Fibroblast of pulmonary artery (primary cell): ENCODE measurements around the gene POPDC3.

Experiments
- DNase-seq: peaks from one replicate; pipeline ENCODE4 v3.0.0-alpha.2; 2010; ENCODE audit warnings: low read depth
- H3K4me3 ChIP-seq: replicated peaks from 2 replicates; pipeline ENCODE4 v1.5.1; 2011; ENCODE audit warnings: low read depth, mild to moderate bottlenecking, control low read depth, low read length, moderate library complexity
- TF ChIP-seq, protein P1 (sequence below): IDR thresholded peaks from 2 replicates; pipeline ENCODE4 v1.5.1; 2011; ENCODE audit warnings: mild to moderate bottlenecking, control low read depth, low read length, inconsistent platforms; ENCODE audit errors: missing control alignments

POPDC3 gene

DNA sequence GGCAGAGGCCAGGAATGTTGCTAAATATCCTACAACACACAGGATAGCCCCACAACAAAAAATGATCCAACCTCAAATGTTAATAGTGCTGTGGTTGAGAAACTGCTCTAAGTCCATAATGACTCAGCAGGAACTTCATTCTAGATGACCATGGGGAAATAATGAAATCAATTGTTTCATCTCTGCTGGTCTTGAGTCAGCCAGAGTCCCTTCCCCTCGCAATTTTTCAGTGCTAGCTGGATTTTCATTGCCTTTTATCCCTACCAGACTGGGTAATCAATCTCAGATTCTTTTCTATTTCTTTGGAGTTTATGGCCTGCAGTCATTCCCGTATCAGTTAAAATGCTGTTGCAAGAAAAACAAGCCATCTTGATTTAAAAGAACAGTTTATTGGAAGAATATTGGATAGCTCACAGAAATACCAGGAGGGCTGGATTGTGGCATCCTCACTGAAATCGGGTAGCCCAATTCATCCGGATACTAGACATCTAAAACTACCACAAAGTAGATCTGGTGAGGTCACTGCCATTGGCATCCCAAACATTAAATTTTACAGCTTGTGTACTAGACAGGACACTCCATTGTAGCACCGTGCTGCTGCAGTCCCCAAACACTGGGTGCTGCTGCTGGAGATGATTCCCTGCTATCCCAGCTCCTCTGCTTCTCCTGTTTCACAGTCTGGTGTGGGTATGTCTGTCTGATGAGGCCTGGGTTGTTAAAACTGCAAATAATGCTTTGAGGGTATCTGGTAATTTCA is 30.3 kb upstream of the POPDC3 start:
- DNase-seq = peak; percentile 85
- TF ChIP-seq, protein P1, sequence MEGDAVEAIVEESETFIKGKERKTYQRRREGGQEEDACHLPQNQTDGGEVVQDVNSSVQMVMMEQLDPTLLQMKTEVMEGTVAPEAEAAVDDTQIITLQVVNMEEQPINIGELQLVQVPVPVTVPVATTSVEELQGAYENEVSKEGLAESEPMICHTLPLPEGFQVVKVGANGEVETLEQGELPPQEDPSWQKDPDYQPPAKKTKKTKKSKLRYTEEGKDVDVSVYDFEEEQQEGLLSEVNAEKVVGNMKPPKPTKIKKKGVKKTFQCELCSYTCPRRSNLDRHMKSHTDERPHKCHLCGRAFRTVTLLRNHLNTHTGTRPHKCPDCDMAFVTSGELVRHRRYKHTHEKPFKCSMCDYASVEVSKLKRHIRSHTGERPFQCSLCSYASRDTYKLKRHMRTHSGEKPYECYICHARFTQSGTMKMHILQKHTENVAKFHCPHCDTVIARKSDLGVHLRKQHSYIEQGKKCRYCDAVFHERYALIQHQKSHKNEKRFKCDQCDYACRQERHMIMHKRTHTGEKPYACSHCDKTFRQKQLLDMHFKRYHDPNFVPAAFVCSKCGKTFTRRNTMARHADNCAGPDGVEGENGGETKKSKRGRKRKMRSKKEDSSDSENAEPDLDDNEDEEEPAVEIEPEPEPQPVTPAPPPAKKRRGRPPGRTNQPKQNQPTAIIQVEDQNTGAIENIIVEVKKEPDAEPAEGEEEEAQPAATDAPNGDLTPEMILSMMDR = no peak
- no peak overlapping the region for H3K4me3 ChIP-seq

GRCh38 chr6:105207524-105208269 is 27.9 kb upstream of the POPDC3 start:
- DNase-seq = peak; percentile 49
- H3K4me3 ChIP-seq = no peak overlapping the region
- TF ChIP-seq, protein P1 = no peak

GRCh38 chr6:105204768-105205167 is 25.0 kb upstream of the POPDC3 start:
- H3K4me3 ChIP-seq = no peak overlapping the region
- DNase-seq = no peak
- TF ChIP-seq, protein P1 = no peak

GRCh38 chr6:105204331-105204730 is 24.5 kb upstream of the POPDC3 start:
- no peak overlapping the region for H3K4me3 ChIP-seq
- TF ChIP-seq, protein P1 = no peak
- DNase-seq = peak; percentile 25

DNA sequence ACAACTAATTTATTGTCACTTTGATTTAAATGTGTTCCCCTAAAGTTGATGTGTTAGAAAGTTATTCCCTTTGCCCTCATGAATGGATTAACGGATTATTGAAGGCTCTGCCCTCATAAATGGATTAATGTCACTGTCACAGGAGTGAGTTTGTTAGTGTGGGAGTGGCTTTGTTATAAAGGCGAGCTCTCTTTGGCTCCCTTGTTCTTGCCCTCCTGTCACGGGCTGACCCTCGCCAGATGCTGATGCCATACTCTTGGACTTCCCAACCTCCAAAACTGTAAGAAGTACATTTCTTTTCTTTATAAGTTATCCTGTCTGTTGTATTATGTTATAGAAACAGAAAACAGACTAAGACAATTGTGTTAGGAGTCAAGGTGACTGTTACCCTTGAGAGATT is 22.7 kb upstream of the POPDC3 start:
- no peak for DNase-seq
- TF ChIP-seq, protein P1 = no peak
- H3K4me3 ChIP-seq = no peak overlapping the region

- no peak overlapping the region for H3K4me3 ChIP-seq
- no peak for DNase-seq
- TF ChIP-seq, protein P1 = no peak
Measured at GRCh38 chr6:105200133-105200730, 20.4 kb upstream of the POPDC3 start.
